Glomerular visceral epithelial cell (primary cell): ENCODE measurements around the gene TRAPPC11.
A peak's percentile ranks its signal among the peaks of the same experiment; 100 is the strongest.

Source experiments
- DNase-seq: peaks from one replicate; pipeline ENCODE4 v3.0.0-alpha.2; 2016; ENCODE audit errors: extremely low spot score

Gene TRAPPC11

DNA sequence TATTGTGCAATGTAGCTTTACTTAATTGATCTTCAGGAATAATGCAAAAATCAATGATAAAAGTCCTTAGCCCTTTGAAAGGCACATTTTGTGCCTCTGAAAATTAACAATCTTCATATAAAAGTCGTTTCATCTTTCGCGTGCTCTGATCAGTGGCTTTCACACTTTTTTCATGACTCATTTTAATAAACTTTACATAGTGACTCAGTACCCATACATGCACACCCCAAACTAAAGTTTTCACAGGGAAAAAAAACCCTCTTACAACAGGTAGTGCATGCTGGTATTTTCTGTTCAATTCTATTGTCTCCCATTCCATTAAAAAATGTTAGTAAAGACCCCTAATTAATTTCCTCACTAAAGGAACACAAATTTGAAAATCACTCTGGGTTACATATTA is 21.6 kb upstream of the TRAPPC11 start:
- peak; percentile 38 for DNase-seq

- no peak for DNase-seq
These were observed 20.7 kb upstream of the TRAPPC11 start for GRCh38 chr4:183638436-183638835.

GRCh38 chr4:183639291-183639690 is 19.8 kb upstream of the TRAPPC11 start:
- DNase-seq, result no peak

GRCh38 chr4:183645326-183645725 is 13.8 kb upstream of the TRAPPC11 start:
- DNase-seq, result no peak

GRCh38 chr4:183657564-183657963 is 1.5 kb upstream of the TRAPPC11 start:
- peak; percentile 25 for DNase-seq

GRCh38 chr4:183658362-183659028 is 598 bp upstream of the TRAPPC11 start:
- DNase-seq, result peak; percentile 40

- DNase-seq, result no peak
These were observed 764 bp downstream of the TRAPPC11 start for GRCh38 chr4:183659872-183660242.

GRCh38 chr4:183666088-183666487 is 7.0 kb downstream of the TRAPPC11 start:
- no peak for DNase-seq

DNA sequence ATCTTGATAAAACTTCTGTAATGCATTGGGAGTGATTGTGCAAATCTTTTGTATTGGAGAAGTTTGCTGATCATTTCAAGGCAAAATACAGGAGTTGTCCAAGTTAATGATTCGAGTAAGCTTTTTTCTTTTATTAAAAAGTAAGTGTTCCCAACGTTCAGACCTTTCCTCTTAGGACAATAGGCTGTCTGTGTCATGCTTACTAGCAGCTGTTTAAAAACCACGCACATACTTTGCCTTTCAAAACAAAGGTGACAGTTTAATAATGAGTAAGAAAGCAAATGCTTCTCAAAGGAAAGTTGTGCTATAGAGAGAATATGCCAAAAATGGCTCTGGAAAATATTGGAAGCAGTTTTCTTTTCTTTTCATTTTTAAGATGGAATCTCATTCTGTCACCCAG is 11.2 kb downstream of the TRAPPC11 start:
- no peak for DNase-seq

DNA sequence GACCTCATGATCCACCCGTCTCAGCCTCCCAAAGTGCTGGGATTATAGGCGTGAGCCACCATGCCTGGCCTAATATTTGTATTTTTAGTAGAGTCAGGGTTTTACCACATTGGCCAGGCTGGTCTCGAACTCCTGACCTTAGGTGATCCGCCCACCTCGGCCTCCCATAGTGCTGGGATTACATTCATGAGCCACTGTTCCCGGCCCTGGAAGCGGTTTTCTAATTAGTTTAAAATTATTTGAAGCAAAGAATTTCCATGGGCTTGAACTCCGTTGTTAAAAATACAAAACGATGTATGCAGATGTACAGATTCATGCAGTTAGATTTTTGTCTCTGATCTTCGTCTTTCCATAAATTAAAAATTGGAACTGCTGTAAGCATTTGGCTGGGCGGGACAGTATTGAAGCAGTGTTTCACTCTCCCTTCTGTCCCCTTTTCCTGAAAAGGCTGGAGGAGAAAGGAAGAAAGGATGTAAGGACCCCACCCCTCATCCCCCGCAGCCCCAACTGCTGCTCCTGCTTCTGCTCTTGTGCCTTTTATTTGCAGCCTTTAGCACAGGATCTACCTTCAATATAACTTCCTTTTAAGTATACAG is 12.0 kb downstream of the TRAPPC11 start:
- no peak for DNase-seq

DNA sequence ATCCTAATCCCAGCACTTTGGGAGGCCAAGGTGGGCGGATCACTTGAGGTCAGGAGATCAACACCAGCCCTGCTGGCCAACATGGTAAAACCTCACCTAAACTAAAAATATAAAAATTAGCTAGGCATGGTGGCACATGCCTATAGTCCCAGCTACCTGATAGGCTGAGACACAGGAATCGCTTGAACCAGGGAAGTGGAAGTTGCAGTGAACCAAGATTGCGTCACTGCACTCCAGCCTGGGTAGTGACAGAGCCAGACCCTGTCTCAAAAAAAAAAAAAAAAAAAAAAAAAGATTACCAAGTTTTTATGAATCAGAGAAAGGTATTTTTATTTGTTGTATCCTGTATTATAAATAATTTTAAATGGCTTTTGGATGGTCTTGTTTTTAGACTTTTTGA is 15.1 kb downstream of the TRAPPC11 start:
- DNase-seq, result no peak

- DNase-seq, result no peak
These were observed 16.5 kb downstream of the TRAPPC11 start for GRCh38 chr4:183675625-183676024.

GRCh38 chr4:183681119-183681518 is 22.0 kb downstream of the TRAPPC11 start:
- no peak for DNase-seq

- no peak for DNase-seq
These were observed 27.4 kb downstream of the TRAPPC11 start for GRCh38 chr4:183686461-183686860.

- no peak for DNase-seq
These were observed 29.1 kb downstream of the TRAPPC11 start for GRCh38 chr4:183688216-183688615.

DNA sequence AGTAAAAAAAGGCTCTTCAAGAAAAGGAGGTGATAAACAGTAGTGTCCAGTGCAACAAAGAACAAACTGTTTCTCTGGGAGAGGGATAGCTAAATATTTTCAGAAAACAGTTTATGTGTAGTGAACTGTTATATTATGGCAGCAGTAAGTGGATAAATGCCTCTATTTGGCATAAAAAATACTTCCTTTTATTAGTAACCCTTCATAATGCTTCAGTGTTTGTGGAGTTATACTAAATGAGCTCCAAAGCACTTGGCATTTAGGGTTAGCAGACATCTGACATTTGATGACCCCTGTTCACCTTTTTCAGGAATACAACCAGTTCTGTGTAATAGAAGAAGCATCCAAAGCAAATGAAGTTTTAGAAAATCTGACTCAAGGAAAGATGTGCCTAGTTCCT is 31.9 kb downstream of the TRAPPC11 start:
- DNase-seq, result no peak

DNA sequence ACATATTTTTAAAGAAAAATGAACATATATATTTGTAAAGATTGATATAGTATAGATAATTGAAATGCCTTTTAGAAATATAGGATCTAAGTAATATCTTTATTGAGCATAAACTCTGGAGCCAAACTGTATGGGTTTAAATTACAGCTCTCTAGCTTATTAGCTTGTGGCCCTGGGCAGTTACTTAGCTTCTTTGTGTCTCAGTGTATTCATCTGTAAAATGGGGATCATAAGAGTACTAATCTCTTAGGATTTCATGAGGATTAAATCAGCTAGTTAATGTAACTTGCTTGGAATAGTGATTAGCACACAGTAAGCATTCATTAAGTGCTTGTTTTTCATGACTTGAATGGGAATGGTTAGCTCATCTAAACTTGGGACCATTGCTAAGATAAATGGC is 32.8 kb downstream of the TRAPPC11 start:
- DNase-seq, result no peak

- no peak for DNase-seq
These were observed 39.8 kb downstream of the TRAPPC11 start for GRCh38 chr4:183698909-183699308.

GRCh38 chr4:183700407-183700806 is 41.3 kb downstream of the TRAPPC11 start:
- DNase-seq, result no peak

GRCh38 chr4:183702492-183702891 is 43.4 kb downstream of the TRAPPC11 start:
- no peak for DNase-seq

DNA sequence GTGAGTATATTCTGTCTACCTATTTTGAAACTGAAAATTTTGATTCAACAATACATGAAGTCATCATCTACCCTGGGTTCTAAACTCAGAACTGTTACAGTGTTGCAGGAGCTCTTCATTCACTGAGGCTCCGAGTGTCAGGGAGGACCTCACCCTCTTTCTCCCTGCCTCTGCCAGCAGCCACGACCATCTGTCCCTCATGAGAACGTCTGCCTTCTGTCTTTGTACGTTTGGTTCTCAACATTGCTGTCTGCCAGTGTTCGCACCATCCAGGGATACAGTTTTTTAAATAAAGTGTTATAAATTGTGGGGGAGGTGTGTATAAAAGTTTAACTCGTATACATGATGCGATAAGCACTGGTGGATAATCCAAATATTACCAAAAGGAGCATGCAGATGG is 55.5 kb downstream of the TRAPPC11 start:
- DNase-seq, result no peak

DNA sequence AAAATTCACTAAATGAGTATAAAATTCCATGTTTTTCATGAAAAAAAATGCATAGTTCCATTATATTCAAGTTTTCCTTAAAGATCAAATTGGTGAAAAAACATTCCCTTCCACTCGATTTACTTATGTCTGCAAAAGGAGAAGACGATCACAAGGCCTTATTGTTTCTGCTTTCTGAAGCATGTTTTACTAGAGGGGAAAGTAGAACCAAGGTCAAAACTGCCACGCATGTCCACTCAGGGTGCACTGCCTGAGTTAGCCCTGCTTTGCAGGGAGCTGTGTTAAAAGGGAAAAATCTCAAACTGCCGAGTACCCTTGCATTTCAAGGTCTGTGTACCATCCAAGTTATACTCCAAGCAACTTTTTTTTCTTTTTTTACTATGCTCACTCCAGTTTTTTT is 57.2 kb downstream of the TRAPPC11 start:
- no peak for DNase-seq

DNA sequence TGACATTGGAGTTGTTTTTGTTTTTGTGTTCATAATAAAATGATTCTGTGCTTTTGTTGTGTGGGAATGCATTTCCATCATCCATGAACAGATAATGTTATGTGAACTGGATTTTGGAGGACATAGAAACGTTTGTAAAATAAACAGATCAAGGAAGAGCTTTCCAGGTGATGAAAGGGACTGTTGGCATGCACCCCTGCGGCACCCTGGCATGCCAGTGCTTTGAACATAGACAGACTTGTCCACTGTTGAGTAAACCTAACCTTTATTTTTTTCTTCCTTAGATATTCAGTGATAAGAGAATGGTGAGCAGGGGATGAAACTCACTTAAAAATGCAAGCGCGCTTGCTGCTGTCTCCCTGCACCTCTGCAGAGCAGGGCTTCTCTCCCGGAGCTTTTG is 59.8 kb downstream of the TRAPPC11 start:
- DNase-seq, result no peak
